Nephron progenitor cell (in vitro differentiated cells): ENCODE measurements around the gene FBXO7.

Experiments used
- DNase-seq: peaks from one replicate; pipeline ENCODE4 v3.0.0; 2021
- H3K27ac Mint-ChIP-seq: 2 replicates; pipeline ENCODE4 v1.8.0; 2021; ENCODE audit warnings: mild to moderate bottlenecking, moderate library complexity, mixed read lengths
- H3K27me3 Mint-ChIP-seq: 2 replicates; pipeline ENCODE4 v1.8.0; 2021; ENCODE audit warnings: mild to moderate bottlenecking, low read depth, mixed read lengths; ENCODE audit not compliant: poor library complexity
- H3K36me3 Mint-ChIP-seq: 2 replicates; pipeline ENCODE4 v1.8.0; 2021; ENCODE audit warnings: low read depth, mixed read lengths
- H3K4me1 Mint-ChIP-seq: 2 replicates; pipeline ENCODE4 v1.8.0; 2021; ENCODE audit warnings: mixed read lengths
- H3K4me3 Mint-ChIP-seq: 2 replicates; pipeline ENCODE4 v1.8.0; 2021; ENCODE audit warnings: mild to moderate bottlenecking, moderate library complexity, mixed read lengths
- H3K9me3 Mint-ChIP-seq: 2 replicates; pipeline ENCODE4 v1.8.0; 2021; ENCODE audit warnings: mild to moderate bottlenecking, moderate library complexity, mixed read lengths
- CTCF ChIP-seq: fragments of 200-600 bp; sonication (generic); IDR thresholded peaks from 2 replicates; pipeline ENCODE4 v1.5.0; 2021; ENCODE audit warnings: antibody characterized with exemption

Gene FBXO7

GRCh38 chr22:32541481-32541880 lies 66.9 kb downstream of the FBXO7 start:
- no peak for TF ChIP-seq CTCF
- H3K27ac Mint-ChIP-seq: no peak overlapping the region
- no peak overlapping the region for H3K4me3 Mint-ChIP-seq

GRCh38 chr22:32542066-32542676 lies 67.6 kb downstream of the FBXO7 start:
- TF ChIP-seq CTCF: no peak
- peaks cover 25% of the 10 kb centered on the region for H3K27me3 Mint-ChIP-seq
- no peak overlapping the region for H3K4me3 Mint-ChIP-seq
- H3K9me3 Mint-ChIP-seq: peaks cover 4% of the 10 kb centered on the region
- peaks cover 36% of the 10 kb centered on the region for H3K4me1 Mint-ChIP-seq
- no peak for DNase-seq
- H3K27ac Mint-ChIP-seq: no peak overlapping the region
- H3K36me3 Mint-ChIP-seq: no peaks in the 10 kb centered on the region

More at GRCh38 chr22:32541481-32541880, 66.9 kb downstream of the FBXO7 start:
- peaks cover 4% of the 10 kb centered on the region for H3K9me3 Mint-ChIP-seq
- peaks cover 18% of the 10 kb centered on the region for H3K27me3 Mint-ChIP-seq
- DNase-seq: no peak
- H3K36me3 Mint-ChIP-seq: no peaks in the 10 kb centered on the region
- H3K4me1 Mint-ChIP-seq: peaks cover 36% of the 10 kb centered on the region

- Mint-ChIP-seq H3K27me3 (peaks cover 29% of the 10 kb centered on the region), H3K9me3 (peaks cover 4% of the 10 kb centered on the region), H3K4me3 (no peak overlapping the region), H3K4me1 (peaks cover 36% of the 10 kb centered on the region), H3K36me3 (no peaks in the 10 kb centered on the region), H3K27ac (no peak overlapping the region)
- no peak for TF ChIP-seq CTCF
- DNase-seq: no peak
Measured at GRCh38 chr22:32542677-32543357, 68.2 kb downstream of the FBXO7 start.

- Mint-ChIP-seq H3K27ac (no peak overlapping the region), H3K4me1 (peaks cover 15% of the 10 kb centered on the region), H3K36me3 (no peaks in the 10 kb centered on the region), H3K27me3 (peaks cover 29% of the 10 kb centered on the region), H3K4me3 (no peak overlapping the region), H3K9me3 (no peaks in the 10 kb centered on the region)
- no peak for DNase-seq
- no peak for TF ChIP-seq CTCF
Measured at GRCh38 chr22:32544953-32545558, 70.4 kb downstream of the FBXO7 start.

- Mint-ChIP-seq H3K4me3 (no peak overlapping the region), H3K9me3 (peaks cover 3% of the 10 kb centered on the region), H3K27ac (no peak overlapping the region), H3K4me1 (peaks cover 10% of the 10 kb centered on the region), H3K27me3 (peaks cover 29% of the 10 kb centered on the region), H3K36me3 (no peaks in the 10 kb centered on the region)
- DNase-seq: no peak
- no peak for TF ChIP-seq CTCF
Measured at GRCh38 chr22:32545801-32546200, 71.2 kb downstream of the FBXO7 start.
